Measurements from ENCODE around the gene NPY2R.

NPY2R gene

GRCh38 chr4:155208258-155209054, at the start of gene NPY2R:
Gene NPY2R (plus strand): TSS chr4:155208636. CDS start chr4:155213940, 5,304 bp downstream.
- DNase-seq (ENCODE audit: low read depth), result no peak

GRCh38 chr4:155161357-155161756, 47.1 kb upstream of the NPY2R start:
- DNase-seq (ENCODE audit: low read depth), result no peak

- no peak for DNase-seq (ENCODE audit: low read depth)
These were observed 43.7 kb upstream of the NPY2R start for GRCh38 chr4:155164718-155165117.

GRCh38 chr4:155170569-155170968, 37.9 kb upstream of the NPY2R start:
- DNase-seq (ENCODE audit: low read depth), result no peak

- DNase-seq (ENCODE audit: low read depth), result no peak
These were observed 35.1 kb upstream of the NPY2R start for GRCh38 chr4:155173371-155173770.

GRCh38 chr4:155174668-155175067, 33.8 kb upstream of the NPY2R start:
- no peak for DNase-seq (ENCODE audit: low read depth)

- DNase-seq (ENCODE audit: low read depth), result no peak
These were observed 29.2 kb upstream of the NPY2R start for GRCh38 chr4:155179216-155179615.

GRCh38 chr4:155186972-155187371, 21.5 kb upstream of the NPY2R start:
- DNase-seq (ENCODE audit: low read depth), result no peak

GRCh38 chr4:155187989-155188388, 20.4 kb upstream of the NPY2R start:
- no peak for DNase-seq (ENCODE audit: low read depth)

- DNase-seq (ENCODE audit: low read depth), result no peak
These were observed 18.3 kb upstream of the NPY2R start for GRCh38 chr4:155190099-155190498.

GRCh38 chr4:155197757-155198156, 10.7 kb upstream of the NPY2R start:
- no peak for DNase-seq (ENCODE audit: low read depth)

GRCh38 chr4:155207534-155208257, 740 bp upstream of the NPY2R start:
- DNase-seq (ENCODE audit: low read depth), result no peak

- DNase-seq (ENCODE audit: low read depth), result no peak
These were observed 11.6 kb downstream of the NPY2R start for GRCh38 chr4:155220025-155220424.

GRCh38 chr4:155227131-155227530, 18.7 kb downstream of the NPY2R start:
- no peak for DNase-seq (ENCODE audit: low read depth)

- DNase-seq (ENCODE audit: low read depth), result no peak
These were observed 20.3 kb downstream of the NPY2R start for GRCh38 chr4:155228713-155229112.

- DNase-seq (ENCODE audit: low read depth), result no peak
These were observed 24.0 kb downstream of the NPY2R start for GRCh38 chr4:155232432-155232831.

- no peak for DNase-seq (ENCODE audit: low read depth)
These were observed 25.8 kb downstream of the NPY2R start for GRCh38 chr4:155234206-155234605.

- DNase-seq (ENCODE audit: low read depth), result no peak
These were observed 29.1 kb downstream of the NPY2R start for GRCh38 chr4:155237567-155237966.

- no peak for DNase-seq (ENCODE audit: low read depth)
These were observed 32.8 kb downstream of the NPY2R start for GRCh38 chr4:155241225-155241624.

GRCh38 chr4:155241664-155242063, 33.2 kb downstream of the NPY2R start:
- DNase-seq (ENCODE audit: low read depth), result no peak

GRCh38 chr4:155245105-155245504, 36.7 kb downstream of the NPY2R start:
- DNase-seq (ENCODE audit: low read depth), result no peak

GRCh38 chr4:155248002-155248896, 39.8 kb downstream of the NPY2R start:
- DNase-seq (ENCODE audit: low read depth), result no peak

Data from activated gamma-delta T cell treated with anti-CD3 and anti-CD28 coated beads, Interleukin-2, amount 50 U/mL, for 16 hours (primary cell).